Measurements from ENCODE around the gene PODN. TPM values are rescaled to one million over a fixed set of nuclear protein-coding genes. Genes with fewer than 3 reads are reported as not detected.

Gene PODN
- total RNA-seq, 1 donor from 2014 or later: 0.48 TPM

DNA sequence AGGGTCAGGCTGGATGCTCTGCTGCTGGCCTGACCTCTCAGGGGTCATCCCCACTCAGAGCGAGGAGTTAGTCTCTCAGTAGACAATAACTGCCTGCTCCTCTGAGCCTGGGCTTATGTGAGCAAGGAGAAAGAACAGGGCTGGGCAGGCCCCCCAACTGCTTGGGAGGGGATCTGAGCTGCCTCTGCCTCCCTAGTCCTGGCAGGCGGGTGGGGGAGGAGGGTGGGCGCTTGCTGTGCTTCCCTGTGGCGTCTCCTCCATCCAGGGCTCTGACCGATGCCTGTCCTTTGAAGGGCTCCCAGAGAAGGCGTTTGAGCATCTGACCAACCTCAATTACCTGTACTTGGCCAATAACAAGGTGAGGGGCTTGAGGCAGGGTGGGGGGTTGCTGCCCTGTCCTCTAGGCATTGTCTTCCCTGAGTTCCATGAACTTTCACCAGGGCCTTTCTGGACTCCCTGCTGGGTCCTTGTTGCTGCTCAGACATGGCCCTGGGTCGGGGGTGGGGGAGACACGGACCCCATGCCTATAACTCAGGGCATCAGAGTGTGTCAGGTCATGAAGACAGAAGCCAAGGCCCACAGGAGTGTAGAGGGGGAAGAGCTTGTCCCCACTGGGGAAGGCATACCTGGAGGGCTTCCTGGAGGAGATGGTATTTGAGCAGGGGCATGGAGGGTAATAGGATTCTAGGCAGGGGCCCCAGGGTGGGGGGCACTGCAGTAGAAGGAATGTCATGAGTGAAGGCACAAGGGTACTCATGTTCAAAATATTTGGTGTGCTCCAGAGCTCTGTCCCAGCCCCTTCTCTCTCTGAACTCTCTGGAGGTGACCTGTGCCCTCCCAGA, 12.5 kb downstream of the PODN start:
- no peak for DNase-seq (ENCODE audit: low read depth)

DNA sequence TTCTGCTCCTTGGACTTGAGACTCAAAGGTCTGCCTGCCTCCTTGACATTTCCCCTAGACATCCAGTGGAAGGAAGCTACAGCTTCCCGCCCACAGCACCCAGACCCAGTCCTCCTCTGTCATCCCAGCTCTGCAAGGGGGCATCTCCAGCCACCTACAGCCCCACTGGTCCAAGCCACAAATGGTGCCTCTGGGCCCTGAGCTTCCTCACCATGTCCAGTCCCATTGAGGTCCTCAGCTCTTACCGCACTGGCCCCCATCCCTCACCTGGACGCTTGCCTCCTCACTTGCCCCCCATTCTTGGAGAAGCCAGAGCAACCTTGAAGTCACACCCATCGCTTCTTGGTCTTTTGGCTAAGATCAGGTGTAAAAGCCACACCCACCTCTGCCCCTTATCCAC, 13.2 kb downstream of the PODN start:
- no peak for DNase-seq (ENCODE audit: low read depth)

DNA sequence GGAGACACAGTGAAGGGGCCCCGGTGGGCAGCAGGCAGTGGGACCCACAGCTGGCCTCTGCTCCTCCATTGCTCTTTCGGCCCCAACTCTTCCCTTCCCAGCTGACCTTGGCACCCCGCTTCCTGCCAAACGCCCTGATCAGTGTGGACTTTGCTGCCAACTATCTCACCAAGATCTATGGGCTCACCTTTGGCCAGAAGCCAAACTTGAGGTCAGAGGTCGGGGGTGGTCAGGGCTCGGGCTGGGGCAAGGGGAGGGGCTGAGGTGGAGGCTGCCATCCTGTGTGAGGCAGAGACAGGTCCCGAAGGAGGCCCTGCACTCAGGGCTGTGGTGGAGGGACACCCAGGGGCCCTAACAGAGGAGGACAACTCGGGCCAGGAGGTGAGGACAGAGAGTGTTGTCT, 13.7 kb downstream of the PODN start:
- DNase-seq (ENCODE audit: low read depth): no peak

DNA sequence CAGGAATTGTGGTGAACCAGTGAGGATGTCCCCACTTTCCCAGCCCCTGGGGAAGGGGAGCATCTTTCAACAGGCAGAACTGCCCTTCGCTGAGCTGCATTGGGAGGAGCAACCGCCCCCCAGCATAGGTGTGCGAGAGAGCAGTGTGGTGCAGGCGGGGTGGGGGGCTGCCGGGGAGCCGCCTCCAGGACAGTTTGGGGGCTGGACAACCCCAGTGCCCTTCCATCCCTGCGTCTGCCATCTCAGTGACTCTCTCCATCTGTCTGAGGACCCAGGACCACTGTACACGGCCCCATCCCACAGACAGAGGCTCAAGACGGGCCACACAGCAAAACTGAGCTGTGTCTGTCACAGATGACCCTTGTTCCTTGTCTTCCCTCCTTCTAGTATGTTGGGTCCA, 14.2 kb downstream of the PODN start:
- DNase-seq (ENCODE audit: low read depth): no peak

DNA sequence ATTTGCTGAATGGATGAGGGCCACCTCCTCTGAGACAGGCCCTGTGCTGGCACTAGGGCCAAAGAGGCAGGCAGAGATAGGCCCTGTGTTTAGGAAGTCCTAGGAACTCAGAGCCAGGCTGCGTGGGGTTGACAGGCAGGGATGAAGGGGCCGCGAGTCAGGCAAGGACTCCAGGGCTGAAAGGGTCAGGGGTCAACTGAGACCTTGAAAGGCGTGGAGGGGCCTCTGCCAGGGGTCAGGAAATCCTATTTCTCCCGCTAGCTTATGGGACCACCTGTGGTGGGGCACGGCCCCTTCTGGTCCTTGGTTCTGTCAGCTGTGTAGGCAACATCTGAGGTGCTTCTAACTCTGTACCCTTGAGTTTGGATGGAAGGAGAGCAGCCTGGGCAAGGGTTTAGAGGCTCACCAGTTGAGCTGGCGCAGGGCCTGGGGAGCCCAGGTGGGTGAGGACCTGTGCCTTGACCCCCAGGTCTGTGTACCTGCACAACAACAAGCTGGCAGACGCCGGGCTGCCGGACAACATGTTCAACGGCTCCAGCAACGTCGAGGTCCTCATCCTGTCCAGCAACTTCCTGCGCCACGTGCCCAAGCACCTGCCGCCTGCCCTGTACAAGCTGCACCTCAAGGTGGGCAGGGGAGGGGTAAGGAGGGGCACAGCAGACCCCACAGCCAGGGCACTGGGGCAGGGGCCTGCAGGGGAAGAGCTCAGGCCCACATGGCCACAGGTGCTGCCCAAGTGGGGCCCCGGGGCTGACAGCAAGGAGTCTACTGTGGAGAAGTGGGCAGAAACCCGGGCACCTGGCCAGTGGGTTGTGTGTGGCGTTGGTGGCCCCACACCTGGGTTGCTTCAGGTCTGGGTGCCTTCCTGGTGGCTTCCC, 14.9 kb downstream of the PODN start:
- DNase-seq (ENCODE audit: low read depth): no peak

DNA sequence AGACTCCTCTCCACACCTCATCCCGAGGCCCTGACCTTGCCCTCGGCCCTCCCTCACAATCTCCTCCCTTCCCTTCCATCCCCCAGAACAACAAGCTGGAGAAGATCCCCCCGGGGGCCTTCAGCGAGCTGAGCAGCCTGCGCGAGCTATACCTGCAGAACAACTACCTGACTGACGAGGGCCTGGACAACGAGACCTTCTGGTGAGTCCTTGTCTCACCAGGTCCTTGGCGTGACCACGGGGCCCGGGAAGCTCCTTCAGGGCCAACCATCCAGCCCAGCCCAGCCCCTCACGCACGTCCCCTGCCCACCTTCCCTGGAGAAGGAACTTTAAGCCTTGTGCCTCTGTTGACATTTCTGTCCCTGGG, 15.6 kb downstream of the PODN start:
- DNase-seq (ENCODE audit: low read depth): no peak

DNA sequence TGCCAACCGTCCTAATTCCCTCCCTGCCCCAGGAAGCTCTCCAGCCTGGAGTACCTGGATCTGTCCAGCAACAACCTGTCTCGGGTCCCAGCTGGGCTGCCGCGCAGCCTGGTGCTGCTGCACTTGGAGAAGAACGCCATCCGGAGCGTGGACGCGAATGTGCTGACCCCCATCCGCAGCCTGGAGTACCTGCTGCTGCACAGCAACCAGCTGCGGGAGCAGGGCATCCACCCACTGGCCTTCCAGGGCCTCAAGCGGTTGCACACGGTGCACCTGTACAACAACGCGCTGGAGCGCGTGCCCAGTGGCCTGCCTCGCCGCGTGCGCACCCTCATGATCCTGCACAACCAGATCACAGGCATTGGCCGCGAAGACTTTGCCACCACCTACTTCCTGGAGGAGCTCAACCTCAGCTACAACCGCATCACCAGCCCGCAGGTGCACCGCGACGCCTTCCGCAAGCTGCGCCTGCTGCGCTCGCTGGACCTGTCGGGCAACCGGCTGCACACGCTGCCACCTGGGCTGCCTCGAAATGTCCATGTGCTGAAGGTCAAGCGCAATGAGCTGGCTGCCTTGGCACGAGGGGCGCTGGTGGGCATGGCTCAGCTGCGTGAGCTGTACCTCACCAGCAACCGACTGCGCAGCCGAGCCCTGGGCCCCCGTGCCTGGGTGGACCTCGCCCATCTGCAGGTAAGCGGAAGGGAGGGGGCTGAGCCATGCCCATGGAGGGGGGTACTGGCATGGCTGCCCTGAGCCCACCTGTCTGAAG, 16.5 kb downstream of the PODN start:
- DNase-seq (ENCODE audit: low read depth): no peak

DNA sequence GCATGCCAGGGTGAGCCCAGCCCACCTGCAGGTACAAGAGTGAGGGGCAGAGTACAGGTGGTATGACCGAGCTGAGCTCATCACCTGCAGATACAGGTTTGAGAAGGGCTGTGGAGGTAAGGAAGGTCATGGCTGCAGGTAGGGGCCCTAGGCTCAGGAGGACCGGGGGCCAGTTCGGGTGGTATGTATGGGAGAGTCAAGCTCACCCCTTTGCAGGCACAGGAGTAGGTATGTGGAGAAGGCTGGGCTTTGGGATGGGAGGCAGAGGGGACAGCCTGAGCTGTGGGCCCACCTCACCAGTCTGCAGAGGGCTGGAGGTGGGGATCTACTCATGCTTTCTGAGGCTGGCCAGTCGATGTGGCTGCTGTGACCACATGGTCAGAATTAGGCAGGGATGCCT, 17.2 kb downstream of the PODN start:
- DNase-seq (ENCODE audit: low read depth): no peak

DNA sequence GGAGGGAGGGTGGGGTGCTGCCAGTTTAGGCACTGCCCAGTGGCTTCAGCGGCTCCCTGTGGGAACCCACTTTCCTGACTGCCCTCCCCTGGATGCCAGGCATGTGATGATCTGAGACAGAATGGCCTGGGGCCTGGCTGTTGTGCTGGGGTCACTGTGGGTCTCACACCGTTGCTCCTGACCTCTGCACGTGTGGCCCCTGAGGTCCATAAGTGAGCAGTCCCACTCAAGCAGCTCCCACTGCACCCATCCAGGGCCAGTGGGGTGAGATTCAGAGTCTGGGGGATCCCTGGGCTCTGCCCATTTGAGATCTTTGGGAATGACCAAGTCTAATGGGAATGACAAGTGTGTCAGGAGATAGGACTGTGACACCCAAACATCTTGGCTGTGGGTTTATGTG, 18.0 kb downstream of the PODN start:
- DNase-seq (ENCODE audit: low read depth): no peak

DNA sequence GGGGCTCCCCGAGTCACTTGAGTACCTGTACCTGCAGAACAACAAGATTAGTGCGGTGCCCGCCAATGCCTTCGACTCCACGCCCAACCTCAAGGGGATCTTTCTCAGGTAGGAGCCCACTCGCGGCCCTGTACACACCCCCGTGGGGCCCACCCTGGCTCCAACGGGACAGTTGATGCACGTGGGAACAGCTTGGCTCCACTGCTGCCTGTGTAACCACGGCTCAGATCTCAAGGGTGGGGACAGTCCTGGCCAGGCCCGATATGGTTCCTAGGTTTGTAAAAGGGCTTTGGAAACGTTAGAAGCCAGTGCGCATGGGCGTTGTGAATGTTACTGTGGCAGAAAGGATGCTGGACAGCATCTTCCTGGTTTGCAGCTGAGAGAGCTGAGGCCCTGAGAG, 18.8 kb downstream of the PODN start:
- DNase-seq (ENCODE audit: low read depth): no peak

DNA sequence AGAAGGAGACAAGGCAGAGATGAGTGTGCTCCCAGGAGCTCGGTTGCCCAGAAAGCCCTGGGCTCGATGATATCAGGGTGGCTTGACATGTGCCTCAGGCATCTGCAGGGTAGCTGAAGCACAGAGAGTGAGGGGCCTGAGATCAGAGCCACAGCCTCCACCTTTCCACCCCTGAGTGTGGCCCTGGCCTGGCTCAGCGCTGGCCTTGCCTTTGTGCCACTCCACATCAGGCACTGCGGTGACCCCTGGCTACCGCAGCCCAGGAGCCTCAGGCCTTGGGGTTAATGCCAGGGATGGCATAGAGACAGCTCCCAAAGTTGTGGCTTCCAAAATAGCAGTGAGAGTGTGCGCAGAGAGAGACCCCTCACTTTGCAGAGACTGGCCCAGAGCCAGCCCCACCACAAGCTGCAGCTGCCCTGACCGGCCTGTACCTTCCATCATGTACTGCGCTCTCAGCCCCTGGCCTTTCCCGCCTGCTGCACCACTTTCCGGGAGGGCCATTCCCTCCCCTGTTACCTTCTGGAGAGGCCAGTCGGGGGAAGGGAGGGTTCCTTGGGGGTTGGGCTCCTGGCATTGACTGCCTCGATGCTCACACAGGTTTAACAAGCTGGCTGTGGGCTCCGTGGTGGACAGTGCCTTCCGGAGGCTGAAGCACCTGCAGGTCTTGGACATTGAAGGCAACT, 19.5 kb downstream of the PODN start:
- DNase-seq (ENCODE audit: low read depth): no peak

DNA sequence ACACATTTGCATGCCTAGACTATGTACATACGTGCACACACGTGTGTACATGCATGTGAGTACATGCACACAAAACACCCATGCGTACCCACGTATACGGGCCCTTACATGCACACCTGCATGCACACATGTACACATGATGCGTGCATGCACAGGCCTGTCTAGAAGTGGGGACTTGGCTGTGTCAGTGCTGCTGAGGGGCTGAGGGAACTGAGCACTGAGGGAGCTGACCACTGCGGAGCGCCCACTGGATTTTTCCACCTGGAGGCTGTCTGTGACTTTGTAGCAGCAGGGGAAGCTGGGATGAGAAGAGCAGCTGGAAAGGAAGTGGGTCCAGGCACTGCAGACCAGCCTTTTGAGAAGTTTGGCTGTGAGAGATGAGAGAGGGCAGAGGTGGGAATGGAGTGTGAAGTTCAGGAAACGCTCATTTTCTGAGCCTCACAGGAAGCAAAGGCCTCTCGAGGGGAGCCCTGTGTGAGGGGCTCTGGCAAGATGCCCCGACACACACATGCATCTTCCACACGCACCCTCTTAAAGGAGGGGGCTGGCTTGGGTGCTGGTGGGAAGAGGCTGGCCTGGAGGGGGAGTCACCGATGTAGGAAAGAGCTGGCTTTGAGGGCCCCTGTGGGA, 20.9 kb downstream of the PODN start:
- no peak for DNase-seq (ENCODE audit: low read depth)

DNA sequence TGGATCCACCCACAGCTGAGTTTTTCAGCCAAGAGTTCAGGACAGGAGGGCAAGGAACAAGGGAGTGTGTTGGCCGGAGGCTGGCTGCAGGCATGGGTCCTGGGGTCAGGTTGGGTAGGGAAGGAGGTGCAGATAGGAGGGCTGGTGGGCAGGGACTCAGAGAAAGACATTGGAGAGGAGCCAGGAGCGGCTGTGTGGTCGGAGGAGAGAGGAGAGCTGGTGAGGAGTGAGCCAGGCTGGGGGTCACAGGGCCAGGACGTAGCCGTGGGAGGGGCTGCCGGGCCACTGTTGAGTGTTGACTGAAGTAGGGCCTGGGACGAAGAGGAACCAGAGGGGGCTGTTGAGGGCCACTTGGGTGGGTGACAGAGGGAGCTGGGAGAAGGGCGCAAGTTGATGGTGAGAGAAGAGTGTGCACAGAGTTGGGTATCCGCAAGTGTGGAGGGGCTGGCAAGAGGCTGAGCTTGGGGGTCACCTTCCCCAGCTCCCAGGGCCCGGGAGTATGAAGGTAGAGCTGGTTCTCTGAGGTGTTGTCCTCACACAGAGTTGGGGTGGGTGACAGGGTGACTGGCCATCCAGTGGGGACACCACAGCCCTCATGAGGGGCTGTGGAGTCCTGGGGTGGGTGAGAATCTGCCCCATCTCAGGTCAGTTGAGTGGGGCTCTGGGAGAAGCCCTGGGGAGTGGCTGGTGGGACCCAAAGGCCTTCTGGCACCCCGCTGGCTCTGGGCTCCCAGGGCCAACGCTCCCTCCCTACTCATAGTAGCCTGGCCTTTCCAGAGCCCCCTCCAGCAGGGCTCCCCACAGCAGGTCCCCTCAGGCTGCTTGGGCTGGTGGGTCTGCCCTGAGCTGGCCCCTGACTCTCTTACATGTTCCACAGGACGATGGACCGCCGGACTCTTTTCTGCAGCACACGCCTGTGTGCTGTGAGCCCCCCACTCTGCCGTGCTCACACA, 21.9 kb downstream of the PODN start:
- DNase-seq (ENCODE audit: low read depth): no peak

DNA sequence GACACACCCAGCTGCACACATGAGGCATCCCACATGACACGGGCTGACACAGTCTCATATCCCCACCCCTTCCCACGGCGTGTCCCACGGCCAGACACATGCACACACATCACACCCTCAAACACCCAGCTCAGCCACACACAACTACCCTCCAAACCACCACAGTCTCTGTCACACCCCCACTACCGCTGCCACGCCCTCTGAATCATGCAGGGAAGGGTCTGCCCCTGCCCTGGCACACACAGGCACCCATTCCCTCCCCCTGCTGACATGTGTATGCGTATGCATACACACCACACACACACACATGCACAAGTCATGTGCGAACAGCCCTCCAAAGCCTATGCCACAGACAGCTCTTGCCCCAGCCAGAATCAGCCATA, 22.6 kb downstream of the PODN start:
- DNase-seq (ENCODE audit: low read depth): peak; percentile 48

DNA sequence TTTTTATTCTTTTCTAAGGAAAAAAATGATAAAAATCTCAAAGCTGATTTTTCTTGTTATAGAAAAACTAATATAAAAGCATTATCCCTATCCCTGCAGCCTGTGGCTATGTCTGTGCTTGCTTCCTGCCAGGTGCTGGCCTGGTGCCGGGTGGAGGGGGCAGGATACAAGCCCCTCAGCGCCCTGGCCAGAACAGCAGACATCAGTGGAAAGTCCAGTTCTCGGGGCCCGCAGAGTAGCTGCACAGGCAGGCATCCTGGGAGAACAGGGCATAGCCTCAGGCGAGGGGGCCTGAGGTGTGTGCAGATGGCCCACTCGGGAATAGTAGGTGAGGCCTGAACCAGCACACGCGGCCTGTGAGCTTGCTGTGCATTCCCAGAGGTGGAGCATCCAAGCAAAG, 23.4 kb downstream of the PODN start:
- DNase-seq (ENCODE audit: low read depth): no peak

DNA sequence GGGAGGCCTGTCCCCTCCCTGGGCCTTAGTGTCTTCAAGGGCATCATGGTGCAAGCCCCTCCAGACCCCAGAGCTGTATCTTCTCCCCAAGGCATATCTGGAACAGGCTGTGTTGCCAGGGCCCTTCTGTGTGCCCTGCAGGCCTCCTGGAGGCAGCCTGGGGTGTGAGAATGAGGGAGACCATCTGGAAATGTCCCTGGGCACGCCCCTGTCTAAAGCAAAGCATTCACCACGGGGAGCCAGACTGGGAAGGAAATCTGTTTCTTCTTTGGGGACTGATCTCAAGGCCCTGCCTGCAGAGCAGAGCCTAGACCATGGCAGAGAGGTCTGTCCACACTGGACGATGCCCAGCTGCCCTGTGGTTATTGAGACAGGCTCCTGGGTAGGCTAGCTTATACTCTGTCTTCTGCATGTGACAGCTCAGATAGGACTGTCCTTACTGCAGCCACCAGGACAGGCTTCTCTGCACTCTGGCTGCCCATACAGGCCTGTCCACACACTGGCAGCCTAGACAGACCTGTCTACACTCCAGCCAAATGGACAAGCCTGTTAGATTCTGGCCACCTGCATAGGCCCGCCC, 24.6 kb downstream of the PODN start:
- peak; percentile 85 for DNase-seq (ENCODE audit: low read depth)

DNA sequence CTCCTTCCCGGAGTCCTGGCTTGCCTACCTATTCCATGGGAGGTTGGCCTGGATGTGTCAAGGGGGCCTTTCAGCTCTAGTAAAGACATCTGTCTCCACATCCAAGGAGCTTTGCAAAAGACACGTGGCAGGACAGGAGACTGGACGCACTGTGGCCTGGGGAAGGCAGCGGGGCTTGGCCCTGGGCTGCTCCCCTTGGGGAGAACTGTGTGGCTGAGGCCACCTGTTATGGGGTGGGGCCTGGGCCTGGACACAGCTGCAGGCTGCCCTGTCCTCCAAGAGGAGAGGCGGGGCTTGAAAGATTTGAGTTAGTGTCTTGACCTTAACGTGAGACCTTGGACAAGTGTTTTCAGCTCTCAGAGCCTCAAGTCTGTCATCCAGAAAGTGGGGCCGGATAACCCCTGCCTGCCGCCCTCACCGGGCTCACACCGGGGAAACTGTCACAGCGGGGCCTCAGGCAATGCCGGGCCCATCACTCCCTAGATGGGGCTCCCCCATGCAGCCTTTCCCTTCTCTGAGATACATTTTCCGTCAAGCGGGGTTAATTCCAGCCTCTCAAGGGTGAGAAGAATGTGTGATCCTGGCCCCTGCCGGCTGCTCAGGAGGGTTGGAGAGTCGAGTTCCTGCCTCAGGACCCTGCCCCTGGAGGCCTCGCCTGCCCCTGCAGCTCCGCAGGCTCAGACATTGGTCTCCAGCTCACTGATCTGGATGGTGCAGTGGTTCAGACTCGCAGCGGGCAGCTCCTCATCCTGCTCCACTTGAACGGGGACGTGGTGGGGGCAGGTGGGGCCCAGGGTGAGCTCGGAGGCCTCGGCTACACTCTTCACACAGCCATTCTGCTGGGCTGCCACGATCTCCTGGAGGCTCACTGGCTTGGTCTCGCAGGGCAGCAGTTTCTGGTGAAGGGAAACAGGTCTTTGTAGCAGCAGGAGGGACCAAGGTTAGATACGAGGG, 25.6 kb downstream of the PODN start:
- DNase-seq (ENCODE audit: low read depth): peak; percentile 93

Data from myocyte (in vitro differentiated cells).